NCI-H2227 (cell line): ENCODE data around the gene FAM229A.
"Not testable (repeated sequence)": the region's sequence is repeated elsewhere in the genome, so short reads cannot be mapped to it uniquely, and the experiment has no call there.

Experiments
- DNase-seq: peaks from one replicate; lab custom pipeline; 2025; ENCODE audit not compliant: unreplicated experiment; lab: John Stamatoyannopoulos, UW

The FAM229A gene, protein sequence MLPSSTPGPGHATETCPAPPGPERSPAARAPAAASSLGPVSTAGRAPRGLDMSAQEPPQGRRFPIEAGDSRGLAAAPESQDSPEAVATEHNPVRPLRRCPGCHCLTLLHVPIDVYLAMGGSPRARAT

DNA sequence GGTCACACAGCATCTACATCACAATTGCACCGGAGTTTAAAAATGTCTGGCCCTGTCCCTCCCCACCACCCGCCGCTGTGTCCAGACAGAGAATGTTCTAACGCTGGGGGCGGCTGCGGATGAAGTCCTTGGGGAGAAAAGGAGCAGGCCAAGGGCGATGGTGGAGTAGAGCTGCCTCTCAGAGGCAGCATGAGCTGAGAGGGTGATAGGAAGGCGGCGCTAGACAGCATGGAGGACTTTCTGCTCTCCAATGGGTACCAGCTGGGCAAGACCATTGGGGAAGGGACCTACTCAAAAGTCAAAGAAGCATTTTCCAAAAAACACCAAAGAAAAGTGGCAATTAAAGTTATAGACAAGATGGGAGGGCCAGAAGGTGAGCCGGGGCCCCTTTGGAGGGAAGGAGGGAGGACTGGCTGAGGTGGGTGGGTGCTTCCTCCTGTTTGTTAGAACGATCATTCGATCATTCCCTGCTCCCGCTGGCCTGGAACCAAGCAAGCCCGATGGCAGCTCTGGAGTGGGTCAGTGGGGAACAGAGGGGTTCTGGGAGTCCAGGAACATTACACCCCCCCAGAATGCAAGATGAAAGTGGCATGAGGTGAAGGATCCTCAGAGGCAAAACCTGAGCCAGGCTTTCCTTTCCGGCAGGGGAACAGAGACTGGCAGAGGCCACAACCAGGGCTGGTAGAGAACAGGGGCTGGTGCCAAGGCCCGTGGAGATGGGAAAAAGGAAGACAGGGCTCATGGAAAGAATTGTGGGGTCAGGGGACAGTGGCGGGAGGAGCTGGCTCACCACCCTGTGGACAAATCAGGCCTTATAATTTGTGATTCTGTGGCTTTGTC, at the start of gene FAM229A, which contains the start of gene TSSK3:
Gene FAM229A (minus strand): TSS at position 12 of the 840 bp plus-strand sequence. CDS start 394 bp downstream, outside the sequence.
Gene TSSK3 (plus strand): TSS at position 66 of the 840 bp plus-strand sequence. CDS start 163 bp downstream, at position 229.
- DNase-seq: no peak

DNA sequence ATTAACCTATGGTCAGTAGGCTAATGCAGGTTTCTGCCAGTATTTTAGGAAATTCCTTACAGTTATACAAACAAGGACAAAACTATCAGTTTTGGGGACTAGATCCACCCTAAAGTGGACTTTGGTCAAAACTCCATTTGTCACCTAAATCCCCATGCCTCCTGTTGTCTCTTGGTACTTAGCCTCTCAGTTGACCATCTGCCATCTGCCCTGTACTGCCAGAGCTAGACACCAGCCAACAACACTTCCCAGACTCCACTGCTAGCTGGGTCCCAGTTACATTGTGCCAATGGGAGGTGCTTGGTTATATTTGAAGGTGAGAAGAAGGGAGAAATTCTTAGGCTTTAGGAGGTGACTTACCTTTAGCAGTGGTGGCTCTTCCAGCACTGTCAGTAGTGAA, 49.0 kb upstream of the FAM229A start:
- no peak for DNase-seq

DNA sequence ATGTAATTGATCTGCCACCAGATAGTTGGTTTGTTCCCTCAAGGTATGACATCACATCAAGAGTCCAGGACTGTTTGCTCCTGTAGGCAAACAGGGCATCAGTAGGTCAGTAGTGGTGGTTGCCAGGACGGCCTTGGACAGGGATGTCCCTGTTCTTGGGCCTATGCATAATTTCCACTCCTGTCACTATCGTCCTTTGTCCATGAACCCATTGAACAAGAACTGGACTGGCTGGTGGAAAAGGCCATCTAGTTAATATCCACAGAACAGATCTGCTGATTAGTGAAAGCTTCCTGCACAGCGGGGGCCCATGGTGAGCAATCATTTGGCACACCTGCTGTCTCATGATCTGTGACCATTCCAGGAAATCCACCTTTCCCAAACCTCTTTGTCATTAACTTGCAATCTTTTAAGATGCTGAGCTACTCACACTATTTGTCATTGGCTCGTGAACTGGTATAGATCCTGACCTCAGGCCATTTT, 44.4 kb upstream of the FAM229A start:
- no peak for DNase-seq

DNA sequence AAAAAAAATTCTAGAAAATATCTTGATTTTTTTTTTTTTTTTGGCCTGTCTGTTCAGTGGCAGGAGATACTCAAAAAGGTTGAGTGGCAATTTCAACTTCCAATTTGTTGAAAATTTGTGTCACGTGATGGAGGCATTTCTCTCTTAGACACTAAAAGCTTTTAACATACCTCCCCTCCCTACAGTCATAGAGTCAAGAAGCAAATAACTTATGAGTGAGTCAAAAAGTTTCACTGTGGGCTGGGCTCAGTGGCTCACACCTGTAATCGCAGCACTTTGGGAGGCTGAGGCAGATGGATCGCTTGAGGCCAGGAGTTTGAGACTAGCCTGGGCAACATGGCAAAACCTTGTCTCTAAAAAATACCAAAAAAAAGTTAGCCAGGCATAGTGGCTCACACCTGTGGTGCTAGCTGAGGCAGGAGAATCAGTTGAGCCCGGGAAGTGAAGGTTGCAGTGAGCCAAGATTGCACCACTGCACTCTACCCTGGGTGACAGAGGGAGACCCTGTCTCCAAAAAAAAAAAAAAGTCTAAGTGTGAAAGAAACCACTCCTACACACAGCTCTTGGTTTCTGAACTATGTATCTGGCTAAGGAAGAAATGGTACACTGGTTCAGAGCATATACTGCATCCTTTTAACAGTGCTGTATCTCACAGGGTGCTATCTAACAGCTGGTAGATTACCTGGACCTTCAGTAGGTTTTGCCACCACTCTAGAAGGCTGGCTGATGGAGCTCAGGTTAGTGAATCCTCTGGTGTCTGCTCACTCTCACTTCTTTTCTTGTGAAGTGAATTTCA, 43.6 kb upstream of the FAM229A start:
- DNase-seq: no peak

DNA sequence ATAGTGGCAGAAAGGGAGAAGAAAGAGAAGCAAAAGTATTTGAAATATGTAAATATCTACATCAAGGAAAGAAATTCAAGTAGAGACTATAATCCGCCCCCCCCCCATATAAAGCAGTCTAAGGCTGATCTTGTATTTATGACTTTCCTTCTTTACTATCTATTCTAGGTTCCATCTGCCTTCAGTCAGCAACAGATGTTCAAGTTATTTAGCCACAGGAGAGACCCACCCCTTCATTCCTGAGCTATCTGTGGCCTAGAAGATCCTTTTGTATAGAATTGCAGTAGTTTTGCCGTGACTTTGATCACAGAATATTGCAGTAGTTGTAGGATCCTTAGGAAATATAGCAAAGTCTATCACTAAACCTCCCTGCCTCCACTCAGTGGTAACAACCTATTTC, 42.7 kb upstream of the FAM229A start:
- no peak for DNase-seq

DNA sequence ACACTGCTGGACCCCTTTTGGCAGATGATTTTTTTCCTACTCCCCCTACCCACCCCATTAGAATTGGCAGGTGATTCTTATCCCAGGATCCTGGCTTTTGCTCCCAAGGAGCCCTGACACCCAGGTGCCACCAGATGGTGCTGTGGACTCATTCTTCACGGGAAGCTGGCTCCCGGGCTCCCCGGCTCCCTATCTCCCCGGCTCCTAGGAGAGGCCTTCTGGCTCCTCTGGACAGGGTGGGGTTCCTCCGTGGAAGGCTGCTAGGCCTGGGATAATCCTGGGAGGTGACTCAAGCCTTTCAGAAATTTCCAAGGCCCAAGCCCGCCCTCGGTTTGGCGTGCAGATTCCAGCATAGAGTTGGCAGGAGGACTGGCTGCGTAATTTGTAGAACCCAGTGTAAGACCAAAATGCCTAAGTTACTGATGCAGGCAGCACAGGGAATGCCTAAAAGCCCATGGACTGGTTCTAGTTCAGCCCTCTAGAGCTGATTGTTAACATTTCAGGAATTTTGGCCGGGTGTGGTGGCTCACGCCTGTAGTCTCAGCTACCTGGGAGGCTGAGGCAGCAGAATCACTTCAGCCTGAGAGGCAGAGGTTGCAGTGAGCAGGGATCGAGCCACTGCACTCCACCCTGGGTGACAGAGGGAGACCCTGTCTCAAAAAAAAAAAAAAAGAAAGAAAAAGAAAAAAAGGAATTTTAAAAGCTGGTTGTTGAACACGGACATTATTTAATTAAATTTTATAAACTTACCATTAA, 38.8 kb upstream of the FAM229A start:
- peak; percentile 90 for DNase-seq

DNA sequence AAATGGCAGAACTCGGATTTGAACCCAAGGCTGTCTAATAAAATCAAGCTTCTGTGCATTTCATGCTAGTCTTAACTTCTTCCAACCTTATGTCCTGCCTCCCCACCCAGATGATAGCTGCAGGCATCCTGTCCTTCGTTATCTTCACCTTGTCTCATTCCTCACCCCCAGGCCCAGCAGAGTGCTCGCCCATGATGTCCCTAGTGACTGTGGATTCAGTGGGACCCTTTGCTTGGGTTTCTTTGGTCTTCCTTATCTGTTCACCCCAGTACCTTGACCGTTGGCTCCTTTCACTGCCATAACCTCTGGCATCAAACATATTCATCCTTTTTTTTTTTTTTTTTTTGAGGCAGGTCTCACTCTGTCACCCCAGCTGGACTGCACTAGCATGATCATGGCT, 37.6 kb upstream of the FAM229A start:
- DNase-seq: no peak

DNA sequence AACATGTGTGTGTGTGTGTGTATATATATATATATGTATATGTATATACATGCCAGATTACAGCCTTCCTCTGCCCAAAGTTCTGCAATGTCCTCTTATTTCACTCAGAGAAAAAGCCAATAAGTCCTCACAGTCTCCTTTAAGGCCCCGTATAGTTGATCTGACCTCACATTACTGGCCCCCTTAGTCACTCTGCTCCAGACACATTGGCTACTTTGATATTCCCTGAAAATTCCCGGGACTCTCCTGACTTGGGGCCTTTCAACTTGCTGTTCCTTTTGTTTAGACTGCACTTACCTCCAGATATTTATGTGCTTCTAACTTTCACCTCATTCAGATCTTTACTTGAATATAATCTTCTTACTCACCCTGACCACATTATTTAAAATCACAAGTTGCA, 36.1 kb upstream of the FAM229A start:
- DNase-seq: no peak

DNA sequence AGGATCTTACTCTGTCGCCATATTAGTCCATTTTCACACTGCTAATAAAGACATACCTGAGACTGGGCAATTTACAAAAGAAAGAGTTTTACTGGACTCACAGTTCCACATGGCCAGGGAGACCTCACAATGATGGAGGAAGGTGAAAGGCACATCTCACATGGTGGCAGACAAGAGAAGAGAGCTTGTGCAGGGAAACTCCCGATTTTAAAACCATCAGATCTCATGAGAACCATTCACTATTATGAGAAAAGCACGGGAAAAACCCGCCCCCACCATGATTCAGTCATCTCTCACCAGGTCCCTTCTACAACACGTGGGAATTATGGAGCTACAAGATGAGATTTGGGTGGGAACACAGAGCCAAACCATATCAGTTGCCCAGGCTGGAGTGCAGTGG, 34.2 kb upstream of the FAM229A start:
- not testable (repeated sequence) for DNase-seq

DNA sequence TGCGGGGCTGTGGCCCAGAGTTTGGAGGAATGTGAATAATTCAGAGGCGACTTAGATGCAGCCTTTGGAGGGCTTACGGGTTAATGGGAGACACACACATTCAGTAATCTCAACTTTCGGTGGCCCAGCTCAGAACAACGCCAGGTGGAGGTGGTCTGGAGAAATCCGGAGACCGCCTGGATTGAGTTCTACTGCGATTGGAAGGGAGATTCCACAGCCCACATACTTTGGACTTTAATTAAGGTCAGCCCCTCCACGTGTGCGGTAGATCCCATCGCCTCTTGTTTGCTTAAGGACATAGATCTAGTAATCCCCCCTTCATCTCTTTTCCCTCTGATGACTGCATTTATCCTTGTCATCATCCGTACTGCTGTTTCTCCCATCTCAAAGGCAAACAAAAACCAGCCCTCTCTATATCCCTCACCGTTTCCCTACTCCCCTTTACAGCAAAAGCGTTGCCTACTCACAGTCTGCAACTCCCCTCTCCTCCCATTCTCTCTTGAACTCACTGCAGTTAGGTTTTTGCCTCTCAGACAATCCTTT, 32.7 kb upstream of the FAM229A start:
- DNase-seq: peak; percentile 61

DNA sequence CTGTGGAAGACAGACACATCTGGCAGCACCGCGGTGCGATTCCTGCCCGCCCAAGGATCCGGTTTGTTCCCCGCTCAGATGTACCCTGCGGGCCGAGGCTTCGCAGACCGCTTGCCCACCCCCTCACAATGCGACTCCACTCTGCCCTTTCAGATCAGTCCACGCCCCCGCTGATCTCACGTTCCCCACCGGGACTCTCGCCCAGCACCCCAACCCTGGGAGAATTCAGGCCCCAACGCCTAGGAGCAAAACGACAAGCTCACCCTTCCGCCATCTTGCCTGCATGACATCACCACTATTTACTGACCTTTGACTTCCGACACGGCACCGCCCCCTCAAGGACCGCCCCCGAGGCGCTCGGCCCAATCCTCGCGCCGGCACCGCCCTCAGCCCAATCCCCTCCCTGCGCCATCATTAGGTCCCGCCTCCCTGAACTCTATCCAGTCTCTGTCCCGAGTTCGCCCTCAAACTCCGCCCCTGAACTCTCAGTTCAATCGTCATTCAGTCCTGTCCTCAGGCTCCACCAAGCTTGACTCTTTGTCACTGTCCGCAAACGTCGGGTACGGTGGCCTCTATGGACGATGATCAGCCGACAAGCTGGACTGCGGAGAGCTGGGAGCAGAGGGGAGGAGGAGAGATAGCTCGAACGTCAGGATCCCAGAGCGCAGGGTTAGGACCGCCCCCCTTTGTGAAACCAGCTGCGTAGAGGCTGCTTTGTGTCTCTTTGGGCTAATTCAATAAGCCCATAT, 32.0 kb upstream of the FAM229A start, which contains the start of gene BSDC1:
Gene BSDC1 (minus strand): TSS at position 301 of the 749 bp plus-strand sequence. CDS start 27 bp downstream, at position 274.
- DNase-seq: peak; percentile 99

DNA sequence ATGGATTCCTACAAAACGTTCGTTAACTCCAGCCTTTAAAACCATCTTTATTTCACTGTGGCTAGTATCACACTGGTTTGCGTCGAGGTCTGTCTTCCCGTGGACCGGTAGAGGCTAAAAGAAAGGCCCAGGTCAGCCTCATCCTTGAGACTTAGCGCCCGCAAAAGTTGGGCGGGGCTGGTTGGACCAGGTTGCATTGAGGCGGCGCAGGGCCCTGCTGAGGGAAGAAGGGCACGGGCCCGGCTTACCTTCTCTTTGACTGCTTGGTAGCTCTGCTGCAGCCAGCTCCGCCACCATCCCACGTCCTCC, 31.5 kb upstream of the FAM229A start:
- DNase-seq: peak; percentile 62

DNA sequence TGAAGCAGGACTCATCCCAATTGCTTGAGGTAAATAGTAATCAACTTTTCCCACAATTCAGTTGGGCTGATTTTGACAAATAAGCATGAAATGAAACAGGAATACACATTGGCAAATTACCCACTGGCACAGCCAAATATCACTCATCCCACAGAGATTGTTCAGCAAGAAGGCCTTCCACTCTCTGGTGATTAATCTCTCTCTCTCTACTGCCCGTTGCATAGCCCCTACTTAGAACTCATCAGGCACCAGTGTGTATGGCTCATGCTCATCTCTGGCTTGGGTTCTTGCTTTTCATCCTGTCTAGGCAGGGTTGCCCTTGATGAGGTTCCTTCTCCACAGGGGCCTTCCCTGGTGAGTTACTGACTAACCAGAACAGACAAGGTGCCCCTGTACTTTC, 30.9 kb upstream of the FAM229A start:
- DNase-seq: no peak

DNA sequence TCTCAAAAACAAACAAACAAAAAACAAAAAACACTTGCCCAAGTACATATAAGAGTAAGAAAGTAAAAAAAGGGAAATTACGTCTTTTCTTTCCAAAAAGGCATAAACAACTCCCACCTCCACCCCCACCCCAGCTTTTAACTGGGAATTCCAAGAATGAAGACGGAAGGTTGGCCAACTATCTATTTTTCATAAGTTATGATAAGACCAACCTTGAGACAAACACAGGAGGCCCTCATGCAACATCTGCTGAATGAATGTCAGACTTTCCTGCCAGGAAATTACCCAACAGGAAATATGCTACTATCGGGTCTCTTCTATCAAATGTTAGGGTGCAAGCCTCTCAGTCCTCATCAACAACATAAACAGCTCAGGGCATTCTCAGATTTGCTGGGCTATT, 30.0 kb upstream of the FAM229A start:
- no peak for DNase-seq

DNA sequence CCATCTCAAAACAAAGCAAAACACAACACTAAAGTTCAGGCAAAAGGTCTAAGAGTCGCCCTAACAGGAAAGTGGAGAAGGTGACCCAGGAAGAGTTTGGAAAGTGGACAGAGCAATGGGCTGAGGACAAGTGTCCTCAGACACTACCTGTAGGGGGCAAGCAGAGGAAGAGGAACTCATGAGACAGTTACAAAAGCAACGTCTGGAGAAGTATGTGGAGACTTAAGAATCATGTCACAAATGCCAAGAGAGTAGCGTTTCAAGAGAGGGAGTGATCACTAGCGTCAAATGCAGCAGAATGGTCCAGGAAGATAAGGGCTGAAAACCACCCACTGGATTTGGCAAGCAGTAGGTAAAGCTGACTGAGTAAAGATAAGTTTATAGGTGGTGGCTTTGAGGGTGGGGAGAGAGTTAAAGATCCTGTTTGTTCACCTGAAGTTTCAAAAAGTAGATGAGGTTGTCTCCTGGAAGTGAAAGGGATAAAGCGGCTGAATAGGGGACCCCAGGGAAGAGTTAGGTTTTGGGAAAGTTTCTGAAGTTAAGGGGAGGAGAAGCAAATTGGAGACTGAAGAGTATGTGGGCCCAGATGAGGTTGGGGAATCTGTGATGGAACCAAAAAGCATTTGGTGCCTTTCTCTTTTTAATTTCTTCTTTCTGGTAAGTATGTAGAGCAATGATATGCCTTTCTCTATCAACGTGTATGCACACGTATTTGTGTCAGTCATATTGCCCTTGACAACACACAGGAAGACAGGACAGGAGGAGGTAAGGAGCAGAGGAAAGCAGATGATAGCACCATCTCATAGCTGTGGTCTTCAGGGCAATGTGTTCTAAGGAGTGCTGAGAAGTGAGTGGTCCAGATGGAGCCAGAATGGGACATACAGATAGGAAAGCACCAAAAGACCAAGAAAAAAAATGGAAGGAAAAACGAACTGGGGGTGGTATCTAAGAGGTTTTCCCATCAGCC, 28.9 kb upstream of the FAM229A start:
- no peak for DNase-seq

DNA sequence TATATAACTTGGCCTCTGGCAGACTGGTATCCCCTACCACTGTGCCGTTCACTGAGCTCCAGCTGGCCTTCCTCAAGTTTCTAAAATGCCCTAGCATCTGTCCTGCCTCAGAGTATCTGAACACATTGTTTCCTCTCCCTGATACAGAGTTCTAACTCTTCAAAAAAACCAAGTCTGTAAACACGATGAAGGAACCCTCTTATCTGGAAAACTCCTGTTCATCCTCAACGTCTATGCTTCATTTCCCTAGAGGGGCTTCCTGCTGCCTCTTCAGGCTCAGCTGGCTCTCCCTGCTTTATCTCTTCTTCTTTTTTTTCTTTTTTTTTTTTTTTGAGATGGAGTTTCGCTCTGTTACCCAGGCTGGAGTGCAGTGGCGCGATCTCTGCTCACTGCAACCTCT, 26.4 kb upstream of the FAM229A start:
- DNase-seq: no peak

DNA sequence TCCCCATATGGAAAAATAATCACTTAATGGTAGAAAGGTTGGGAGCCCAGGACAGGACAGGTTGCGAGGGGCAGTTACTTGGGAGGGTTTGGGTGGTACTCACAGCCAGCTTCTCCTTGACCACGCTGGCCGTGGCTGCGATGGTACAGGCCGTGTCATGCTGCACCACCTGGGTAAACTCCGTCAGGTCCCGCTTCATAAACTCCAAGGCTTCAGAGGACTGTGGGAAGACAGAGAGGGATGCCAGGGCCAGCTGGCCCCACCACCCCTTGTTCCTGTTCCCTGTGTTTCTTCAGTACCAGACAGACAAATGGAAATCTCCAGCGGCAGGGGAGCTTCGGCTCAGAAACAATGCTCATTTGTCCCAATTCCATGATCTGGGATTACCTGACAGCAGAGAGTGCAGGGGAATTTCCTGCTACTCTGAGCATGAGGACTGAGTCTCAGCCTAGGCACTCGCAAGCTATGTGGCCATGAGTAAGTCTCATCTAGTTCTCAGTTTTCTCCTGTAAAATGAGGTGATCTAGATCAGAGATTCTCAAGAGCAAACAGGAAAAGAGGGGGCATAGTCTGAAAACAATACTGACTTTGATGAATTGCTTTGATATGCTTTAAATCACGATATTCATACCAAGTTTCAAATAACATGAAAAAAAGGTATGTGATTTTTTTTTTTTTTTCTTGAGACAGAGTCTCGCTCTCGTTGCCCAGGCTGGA, 24.5 kb upstream of the FAM229A start:
- DNase-seq: no peak

DNA sequence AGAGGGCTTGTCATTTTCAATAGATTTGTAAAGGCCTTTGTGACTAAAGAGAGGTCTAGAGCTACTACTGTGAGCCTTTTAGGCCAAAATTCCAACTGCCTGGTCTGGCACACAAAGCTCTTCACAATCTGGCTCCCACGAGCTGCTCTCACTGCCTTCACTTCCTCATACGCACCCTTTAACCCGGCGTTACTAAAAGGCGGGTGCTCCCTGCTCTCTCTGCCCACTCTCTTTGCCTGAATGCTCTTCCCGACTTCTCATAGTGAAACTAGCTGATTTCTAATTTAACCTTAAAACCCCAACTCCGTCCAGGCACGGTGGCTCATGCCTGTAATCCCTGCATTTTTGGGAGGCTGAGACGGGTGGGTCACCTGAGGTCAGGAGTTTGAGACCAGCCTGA, 17.8 kb upstream of the FAM229A start:
- DNase-seq: no peak
